Stimulated activated CD8-positive, alpha-beta memory T cell treated with anti-CD3 and anti-CD28 coated beads, Interleukin-4, amount 100 ng/mL, for 4 hours (primary cell): ENCODE results near the gene TEAD4.

Experiments
- DNase-seq, 2 donors: peaks; one replicate each; pipeline ENCODE4 v3.0.0-alpha.2; 2020; ENCODE audit warnings: low read depth in 2 of 2, low spot score in 1 of 2

The TEAD4 gene

GRCh38 chr12:3030821-3031429, 71.7 kb downstream of the TEAD4 start:
- no peak for DNase-seq

GRCh38 chr12:3032161-3032560, 73.0 kb downstream of the TEAD4 start:
- DNase-seq, result no peak

- no peak for DNase-seq
These were observed 73.8 kb downstream of the TEAD4 start for GRCh38 chr12:3032770-3033538.

GRCh38 chr12:3033539-3033867, 74.3 kb downstream of the TEAD4 start:
- no peak for DNase-seq

GRCh38 chr12:3034067-3034750, 75.0 kb downstream of the TEAD4 start:
- DNase-seq, result no peak

GRCh38 chr12:3035171-3035570, 76.0 kb downstream of the TEAD4 start:
- DNase-seq, result no peak

- no peak for DNase-seq
These were observed 76.9 kb downstream of the TEAD4 start for GRCh38 chr12:3035815-3036702.

- DNase-seq, result no peak
These were observed 77.9 kb downstream of the TEAD4 start for GRCh38 chr12:3036901-3037600.

- no peak for DNase-seq
These were observed 79.0 kb downstream of the TEAD4 start for GRCh38 chr12:3038166-3038565.

GRCh38 chr12:3038926-3039510, 79.8 kb downstream of the TEAD4 start:
- no peak for DNase-seq

- no peak for DNase-seq
These were observed 80.9 kb downstream of the TEAD4 start for GRCh38 chr12:3040026-3040656.

- no peak for DNase-seq
These were observed 81.7 kb downstream of the TEAD4 start for GRCh38 chr12:3040663-3041544.

- no peak for DNase-seq
These were observed 82.5 kb downstream of the TEAD4 start for GRCh38 chr12:3041558-3042164.

- no peak for DNase-seq
These were observed 83.2 kb downstream of the TEAD4 start for GRCh38 chr12:3042394-3042793.

GRCh38 chr12:3042826-3043225, 83.6 kb downstream of the TEAD4 start:
- DNase-seq, result no peak

GRCh38 chr12:3043406-3043805, 84.2 kb downstream of the TEAD4 start:
- DNase-seq, result no peak

GRCh38 chr12:3044141-3044630, 85.0 kb downstream of the TEAD4 start:
- no peak for DNase-seq

GRCh38 chr12:3045494-3045893, 86.3 kb downstream of the TEAD4 start:
- no peak for DNase-seq
